NCI-H2171 treated with DMSO at 0.1 percent for 48 hours (cell line): ENCODE results near the gene KANSL1.
A peak's percentile ranks its signal among the peaks of the same experiment; 100 is the strongest.
"Not testable (repeated sequence)": the region's sequence is repeated elsewhere in the genome, so short reads cannot be mapped to it uniquely, and the experiment has no call there.

ENCODE experiments used
- DNase-seq: peaks from one replicate; lab custom pipeline; 2025; lab: John Stamatoyannopoulos, UW

Gene KANSL1

GRCh38 chr17:46193151-46193625, at the start of gene KANSL1:
Gene KANSL1, minus strand, starts transcription at chr17:46193429. Its CDS starts 21,286 bp downstream, at chr17:46172143.
- peak; percentile 97 for DNase-seq

GRCh38 chr17:46231359-46231758, 38.1 kb upstream of the KANSL1 start:
- DNase-seq = not testable (repeated sequence)

DNA sequence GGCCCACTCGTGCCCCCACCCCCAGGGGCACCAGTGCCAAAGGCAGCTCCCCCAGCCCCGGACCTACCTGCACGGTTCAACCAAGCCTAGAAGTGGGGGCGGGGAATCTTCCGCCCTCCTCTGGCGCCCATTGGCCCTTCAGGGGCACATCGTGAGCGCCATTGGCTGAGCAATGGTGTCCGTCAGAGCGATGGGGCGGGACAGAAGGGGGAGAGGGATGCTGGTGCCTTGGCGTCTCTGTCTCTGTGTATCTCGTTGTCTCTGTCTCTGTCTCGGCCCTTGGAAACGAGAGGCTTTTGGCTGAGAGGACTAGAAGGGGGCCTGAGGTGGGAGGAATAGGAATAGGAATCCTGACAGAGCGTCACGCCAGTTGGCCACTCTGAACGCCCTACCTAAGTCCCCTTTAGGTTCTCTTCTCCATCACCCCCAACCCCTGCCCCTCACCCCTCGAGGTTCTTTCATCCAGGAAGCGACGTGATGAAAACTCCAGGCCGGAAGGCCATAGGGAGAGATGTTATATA, 32.1 kb upstream of the KANSL1 start:
- peak; percentile 96 for DNase-seq

- DNase-seq = not testable (repeated sequence)
These were observed 31.6 kb upstream of the KANSL1 start for GRCh38 chr17:46224864-46225263.

- DNase-seq = not testable (repeated sequence)
These were observed 29.8 kb upstream of the KANSL1 start for GRCh38 chr17:46223041-46223440.

- DNase-seq = no peak
These were observed 23.5 kb upstream of the KANSL1 start for GRCh38 chr17:46216682-46217081.

DNA sequence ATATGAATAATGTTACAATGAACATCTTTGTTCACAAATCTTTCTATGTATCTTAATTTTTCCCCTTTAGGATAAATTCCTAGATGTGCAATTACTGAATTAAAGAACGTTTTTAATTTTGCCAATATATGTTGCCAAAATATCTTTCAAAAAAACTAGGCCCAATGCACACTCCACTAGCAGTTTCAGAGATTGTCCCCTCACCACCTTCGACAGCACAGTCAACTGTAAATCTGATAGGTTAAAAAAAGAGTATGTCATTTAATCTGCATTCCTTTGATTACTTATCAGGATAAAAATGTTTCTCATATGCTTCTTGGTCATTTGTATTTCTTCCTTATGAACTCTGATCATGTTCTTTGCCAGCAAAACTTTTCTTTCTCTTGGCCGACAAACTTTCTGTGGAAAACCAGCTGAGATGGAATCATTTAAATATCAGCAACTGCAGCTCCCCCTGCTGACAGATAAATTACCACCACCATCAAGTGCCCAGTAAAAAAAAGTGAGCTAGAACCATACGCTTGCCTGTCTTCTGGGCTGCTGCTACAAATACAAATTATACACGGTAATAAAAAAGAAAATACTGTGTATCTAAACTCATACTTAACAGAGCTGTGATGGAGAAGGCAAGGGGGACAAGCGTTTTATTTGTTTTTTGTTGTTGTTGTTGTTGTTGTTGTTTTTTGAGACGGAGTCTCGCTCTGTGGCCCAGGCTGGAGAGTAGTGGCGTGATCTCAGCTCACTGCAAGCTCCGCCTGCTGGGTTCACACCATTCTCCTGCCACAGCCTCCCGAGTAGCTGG, 19.6 kb upstream of the KANSL1 start:
- peak; percentile 80 for DNase-seq

- no peak for DNase-seq
These were observed 15.8 kb upstream of the KANSL1 start for GRCh38 chr17:46208997-46209396.

- DNase-seq = no peak
These were observed 12.7 kb upstream of the KANSL1 start for GRCh38 chr17:46205975-46206374.

DNA sequence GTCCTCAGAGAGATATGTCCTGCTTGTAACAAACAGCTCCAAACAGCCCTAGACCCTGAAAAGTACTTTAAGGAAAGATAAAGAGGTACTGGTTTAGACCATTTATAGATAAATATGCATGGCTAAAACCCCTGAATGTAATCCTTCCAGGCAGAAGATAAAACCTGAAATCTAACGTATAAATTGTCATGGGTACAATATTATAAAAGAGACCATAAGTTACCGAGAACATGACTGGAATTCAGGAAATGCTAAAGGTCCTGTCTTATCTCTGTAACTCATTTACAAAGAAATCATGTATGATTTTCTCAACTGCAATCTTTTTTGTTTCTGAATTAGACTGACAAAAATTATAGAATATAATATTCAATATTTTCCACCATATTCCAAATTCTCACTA, 9.2 kb upstream of the KANSL1 start:
- no peak for DNase-seq

DNA sequence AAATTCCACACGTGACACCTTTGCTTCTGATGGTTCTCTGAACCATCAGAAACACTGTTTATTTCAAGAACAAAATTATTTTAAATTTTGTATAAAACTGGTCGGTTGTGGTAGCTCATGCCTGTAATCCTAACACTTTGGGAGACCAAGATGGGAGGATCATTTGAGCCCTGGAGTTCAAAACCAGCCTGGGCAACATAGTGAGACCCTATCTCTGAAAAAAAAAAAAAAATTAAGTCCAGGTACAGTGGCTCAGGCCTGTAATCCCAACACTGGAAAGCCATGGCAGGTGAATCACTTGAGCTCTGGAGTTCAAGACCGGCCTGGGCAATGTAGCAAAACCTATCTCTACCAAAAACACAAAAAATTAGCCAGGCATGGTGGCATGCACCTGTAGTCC, 8.3 kb upstream of the KANSL1 start:
- DNase-seq = no peak

DNA sequence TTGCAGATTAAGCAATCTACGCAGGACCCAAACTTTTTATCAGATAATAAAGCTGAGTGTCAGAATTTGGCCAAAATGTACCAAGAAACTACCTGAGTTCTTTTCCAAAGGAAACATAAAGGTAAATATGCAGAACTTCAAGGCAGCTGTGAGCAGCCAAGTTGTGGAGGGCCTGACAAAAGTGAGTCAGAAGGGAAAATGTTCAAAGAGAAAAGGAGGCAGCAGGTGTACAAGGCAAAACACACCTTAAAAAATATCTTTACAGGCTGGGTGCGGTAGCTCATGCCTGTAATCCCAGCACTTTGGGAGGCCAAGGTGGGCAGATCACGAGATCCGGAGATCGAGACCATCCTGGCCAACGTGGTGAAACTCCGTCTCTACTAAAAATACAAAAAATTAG, 7.0 kb upstream of the KANSL1 start:
- no peak for DNase-seq

GRCh38 chr17:46199379-46199778, 6.2 kb upstream of the KANSL1 start:
- no peak for DNase-seq

DNA sequence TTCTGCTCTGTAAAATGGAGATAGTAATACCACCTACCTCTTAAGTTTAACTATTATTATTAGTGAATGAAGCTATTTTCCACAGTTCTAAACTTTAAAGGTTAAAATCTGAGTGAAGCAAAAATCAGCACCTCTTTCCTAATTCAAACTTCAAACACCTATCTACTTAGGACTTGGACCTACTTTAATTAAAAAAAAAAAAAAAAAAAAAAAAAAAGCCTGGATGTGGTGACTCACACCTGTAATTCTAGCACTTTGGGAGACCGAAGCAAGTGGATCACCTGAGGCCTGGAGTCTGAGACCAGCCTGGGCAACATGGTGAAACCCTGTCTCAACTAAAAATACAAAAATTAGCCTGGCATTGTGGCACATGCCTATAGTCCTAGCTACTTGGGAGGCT, 5.0 kb upstream of the KANSL1 start:
- no peak for DNase-seq

DNA sequence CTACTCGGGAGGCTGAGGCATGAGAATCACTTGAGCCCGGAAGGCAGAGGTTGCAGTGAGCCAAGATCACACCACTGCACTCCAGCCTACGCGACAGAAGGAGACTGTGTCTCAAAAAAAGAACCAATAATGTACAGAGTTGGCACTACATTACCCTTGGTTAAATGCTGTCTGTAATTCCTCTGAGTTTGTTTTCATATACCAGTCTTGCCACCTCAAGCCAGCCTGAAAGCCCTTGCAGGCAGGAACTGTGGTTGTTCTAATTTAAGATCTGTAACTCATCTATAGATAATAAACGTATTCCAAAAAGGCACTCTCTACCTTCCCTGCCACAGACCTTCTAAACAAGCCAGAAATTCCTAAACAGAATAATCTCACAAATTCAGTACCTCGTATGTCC, 4.3 kb upstream of the KANSL1 start:
- no peak for DNase-seq

GRCh38 chr17:46195939-46196716, 2.9 kb upstream of the KANSL1 start:
- no peak for DNase-seq

- DNase-seq = peak; percentile 40
These were observed 2.1 kb upstream of the KANSL1 start for GRCh38 chr17:46195217-46195855.

DNA sequence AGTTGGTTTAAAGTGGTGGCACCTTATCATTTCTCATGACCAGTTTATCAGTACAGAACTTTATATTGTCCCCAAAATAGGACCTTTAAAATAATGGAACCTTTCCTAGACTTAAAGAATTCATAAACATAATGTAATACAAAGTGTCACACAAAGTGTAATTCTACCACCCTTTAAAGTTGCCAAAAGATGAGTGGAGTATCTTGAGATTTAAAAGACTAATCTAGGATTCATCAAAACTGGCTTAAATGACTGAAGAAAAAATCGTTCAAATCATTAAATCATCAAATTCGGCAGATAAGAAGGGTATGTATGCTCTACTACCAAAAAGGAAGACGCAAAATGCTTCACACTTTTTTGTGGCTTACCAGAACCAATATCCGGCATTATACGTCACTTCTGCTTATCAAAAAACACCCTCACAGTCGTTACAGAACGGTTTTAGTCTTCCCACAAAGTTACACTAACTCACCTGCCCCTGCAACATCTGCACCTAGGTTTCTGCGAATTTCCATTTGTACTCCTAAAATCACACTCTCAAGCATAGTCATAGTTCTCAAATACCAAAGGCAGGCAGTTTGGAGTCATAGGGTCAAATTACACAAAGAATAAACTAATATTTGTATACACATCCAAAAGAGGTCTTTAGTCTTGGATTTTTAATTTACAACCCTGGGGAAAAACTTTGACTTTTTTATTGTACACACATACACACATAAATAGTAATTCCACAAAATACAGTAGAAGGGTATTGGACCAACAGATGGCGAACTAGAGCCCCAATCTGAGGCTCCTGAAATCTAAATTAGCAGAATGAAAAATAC, 1.4 kb upstream of the KANSL1 start:
- DNase-seq = peak; percentile 64

DNA sequence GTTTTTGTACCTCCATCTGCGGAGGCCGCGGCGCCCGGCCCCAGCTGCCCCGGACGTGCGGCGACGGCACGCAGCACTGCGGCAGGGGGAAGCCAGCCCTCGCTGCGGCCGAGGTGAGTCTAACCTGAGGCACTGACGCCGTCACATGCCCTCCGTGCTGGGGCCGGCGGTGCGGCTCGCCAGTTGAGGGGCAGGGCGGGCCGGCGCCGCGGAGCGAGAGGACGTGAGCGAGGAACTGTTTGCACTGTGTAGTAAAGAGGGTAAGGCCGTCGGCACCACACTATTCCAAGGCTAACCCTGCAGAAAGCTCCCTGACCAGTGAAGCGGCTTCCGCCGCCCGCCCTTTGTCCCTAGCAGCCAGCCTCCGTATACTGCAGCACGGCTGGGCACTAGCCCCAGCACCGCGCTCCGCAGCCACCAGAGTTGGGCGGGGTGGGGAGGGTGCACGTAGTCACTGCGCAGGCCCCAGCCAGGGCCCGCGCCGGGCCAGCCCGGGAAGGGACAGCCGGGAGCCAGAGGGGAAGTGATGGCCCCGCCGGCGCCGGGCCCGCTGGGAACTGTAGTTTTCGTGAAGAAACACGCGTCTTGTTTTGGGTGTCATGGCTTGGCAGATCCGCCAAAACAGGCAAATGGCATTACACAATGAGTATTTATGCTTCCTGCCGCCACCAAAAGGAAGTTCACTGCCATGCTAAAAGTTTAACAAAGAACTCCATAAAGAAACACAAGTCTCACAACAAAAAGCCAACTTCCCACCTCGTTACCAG, 580 bp upstream of the KANSL1 start:
- DNase-seq = peak; percentile 99

- peak; percentile 94 for DNase-seq
These were observed 634 bp downstream of the KANSL1 start for GRCh38 chr17:46192439-46193150.
